Gastrocnemius medialis (tissue), 4 donors: ENCODE results near the gene ERICH3.

Experiments
- CTCF ChIP-seq, 5 experiments: fragments of 450-650 bp in 3 of 5; fragments of 200-600 bp in 2 of 5; sonication (generic) in 2 of 5; IDR thresholded peaks in 4 of 5; conservative IDR thresholded peaks in 1 of 5; 1 replicate in 4 of 5; 2 replicates in 1 of 5; pipeline ENCODE4 v1.5.1; 2016 to 2019; ENCODE audit warnings: antibody characterized with exemption in 5 of 5, mild to moderate bottlenecking in 3 of 5, moderate library complexity in 3 of 5
- POLR2A ChIP-seq, 2 donors: fragments of 450-650 bp; IDR thresholded peaks; one replicate each; pipeline ENCODE4 v1.6.1; 2017; ENCODE audit warnings: antibody characterized with exemption in 2 of 2, mild to moderate bottlenecking in 2 of 2, moderate library complexity in 2 of 2

- TF ChIP-seq POLR2A (IDR thresholded peaks at IDR 0.05) (no peak), CTCF (IDR thresholded peaks at IDR 0.05 in 4 of 5, conservative IDR thresholded peaks at IDR 0.05 in 1 of 5) (no peak)
Measured at GRCh38 chr1:74690909-74691308, 17.3 kb upstream of the ERICH3 start.
